ENCODE results near the gene WDFY2. TPM values are rescaled to one million over a fixed set of nuclear protein-coding genes. Genes with fewer than 3 reads are reported as not detected.

The WDFY2 gene
- total RNA-seq, 1 experiment from 2014 or later, result 4.1 TPM

GRCh38 chr13:51673165-51673564 is 88.9 kb downstream of the WDFY2 start:
- no TSS peak for BruUV-seq (replicated peaks)
- Histone ChIP-seq H3K4me2 (ENCODE audit: low read length) (no peak overlapping the region), H3K9me3 (ENCODE audit: low read length) (no peaks in the 10 kb centered on the region), H3K9me2 (replicated peaks; ENCODE audit: low read length) (no peaks in the 10 kb centered on the region), H3K4me3 (ENCODE audit: low read length) (no peak overlapping the region), H3K9ac (ENCODE audit: low read length) (no peak overlapping the region), H3F3A (ENCODE audit: low read length, unreplicated experiment) (no peaks in the 10 kb centered on the region), H4K20me1 (ENCODE audit: low read length) (no peaks in the 10 kb centered on the region), H3K27ac (ENCODE audit: low read length) (no peak overlapping the region), H3K36me3 (ENCODE audit: low read depth, low read length) (no peaks in the 10 kb centered on the region), H3K27me3 (ENCODE audit: low read length) (no peaks in the 10 kb centered on the region), H3K79me2 (ENCODE audit: low read length) (peaks cover 30% of the 10 kb centered on the region), H2AFZ (ENCODE audit: low read length) (no peak overlapping the region), H3K4me1 (ENCODE audit: insufficient read depth, low read length) (peaks cover 26% of the 10 kb centered on the region)
- no peak for ATAC-seq
- POLR2A ChIA-PET (ENCODE audit: unreplicated experiment), result no interaction called here
- TF ChIP-seq CTCF (conservative IDR thresholded peaks at IDR 0.05; ENCODE audit: low read depth, low read length) (no peak), EZH2phosphoT487 (IDR thresholded peaks at IDR 0.05; ENCODE audit: borderline replicate concordance, low read length) (no peak), EZH2 (IDR thresholded peaks at IDR 0.05; ENCODE audit: low read length, unreplicated experiment) (no peak)
- intact Hi-C loops (cut with micrococcal nuclease), result no loop called here
- no peak for DNase-seq
- CTCF ChIA-PET, result no interaction called here

- POLR2A ChIA-PET (ENCODE audit: unreplicated experiment), result no interaction called here
- BruUV-seq (replicated peaks), result no TSS peak
These were observed 90.0 kb downstream of the WDFY2 start for GRCh38 chr13:51674276-51674675.

More at GRCh38 chr13:51674276-51674675, 90.0 kb downstream of the WDFY2 start:
- intact Hi-C loops (cut with micrococcal nuclease), result no loop called here
- no peaks in the 10 kb centered on the region for H3K9me2 ChIP-seq (replicated peaks; ENCODE audit: low read length)
- H3K9ac ChIP-seq (ENCODE audit: low read length), result 0 out of 2 replicates have a peak overlapping the region, but pooled peaks have one; percentile 23
- no peaks in the 10 kb centered on the region for H3K9me3 ChIP-seq (ENCODE audit: low read length)
- H3K27ac ChIP-seq (ENCODE audit: low read length), result peak overlapping the region; percentile 83
- H3K36me3 ChIP-seq (ENCODE audit: low read depth, low read length), result no peaks in the 10 kb centered on the region
- CTCF ChIA-PET, result no interaction called here
- TF ChIP-seq EZH2 (IDR thresholded peaks at IDR 0.05; ENCODE audit: low read length, unreplicated experiment) (no peak), CTCF (conservative IDR thresholded peaks at IDR 0.05; ENCODE audit: low read depth, low read length) (no peak), EZH2phosphoT487 (IDR thresholded peaks at IDR 0.05; ENCODE audit: borderline replicate concordance, low read length) (no peak)
- no peaks in the 10 kb centered on the region for H3F3A ChIP-seq (ENCODE audit: low read length, unreplicated experiment)
- H4K20me1 ChIP-seq (ENCODE audit: low read length), result no peaks in the 10 kb centered on the region
- H2AFZ ChIP-seq (ENCODE audit: low read length), result peak overlapping the region; percentile 68
- peak overlapping the region; percentile 52 for H3K4me3 ChIP-seq (ENCODE audit: low read length)
- H3K79me2 ChIP-seq (ENCODE audit: low read length), result peaks cover 40% of the 10 kb centered on the region
- peak overlapping the region; percentile 84 for H3K4me2 ChIP-seq (ENCODE audit: low read length)
- DNase-seq (peak; percentile 88), ATAC-seq (peak; percentile 92)
- no peaks in the 10 kb centered on the region for H3K27me3 ChIP-seq (ENCODE audit: low read length)
- peaks cover 22% of the 10 kb centered on the region for H3K4me1 ChIP-seq (ENCODE audit: insufficient read depth, low read length)

Data from PC-3 (cell line).